GM23248 (cell line): Measurements from ENCODE around the gene NUDT4.

Source experiments
- EZH2 ChIP-seq: fragments of 200-600 bp; sonication (generic); IDR thresholded peaks from 2 replicates; pipeline ENCODE4 v1.6.1; 2018; ENCODE audit warnings: antibody characterized with exemption, mild to moderate bottlenecking; ENCODE audit not compliant: insufficient read depth, poor library complexity, severe bottlenecking
- EZH2phosphoT487 ChIP-seq: fragments of 200-600 bp; sonication (generic); IDR thresholded peaks from 2 replicates; pipeline ENCODE4 v1.6.1; 2018; ENCODE audit warnings: antibody characterized with exemption, moderate library complexity, mild to moderate bottlenecking, low read depth; ENCODE audit not compliant: insufficient read depth

DNA sequence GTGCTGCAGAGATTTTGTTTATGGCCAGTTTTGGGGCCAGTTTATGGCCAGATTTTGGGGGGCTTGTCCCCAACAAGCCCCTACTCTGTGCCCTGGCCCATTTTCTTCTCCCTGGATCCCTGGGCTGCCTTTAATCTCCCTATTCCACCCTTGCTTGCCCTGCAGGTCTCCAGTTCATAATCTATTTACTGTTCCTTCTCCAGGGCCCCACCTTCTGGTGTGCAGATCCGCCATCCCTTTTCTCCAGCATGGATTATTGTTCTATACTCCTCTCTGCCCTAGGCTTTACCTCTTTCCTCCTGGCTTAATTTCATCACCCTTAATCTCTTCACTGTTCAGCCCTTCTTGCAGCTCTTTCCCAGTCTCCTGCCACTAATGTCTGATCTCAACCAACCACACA is 26.0 kb upstream of the NUDT4 start:
- no peak for TF ChIP-seq EZH2
- TF ChIP-seq EZH2phosphoT487 = no peak
